ENCODE measurements around the gene SEC61G. TPM values are rescaled to one million over a fixed set of nuclear protein-coding genes. Genes with fewer than 3 reads are reported as not detected.

SEC61G gene
- total RNA-seq, 1 donor from 2014 or later = 79.5 TPM

DNA sequence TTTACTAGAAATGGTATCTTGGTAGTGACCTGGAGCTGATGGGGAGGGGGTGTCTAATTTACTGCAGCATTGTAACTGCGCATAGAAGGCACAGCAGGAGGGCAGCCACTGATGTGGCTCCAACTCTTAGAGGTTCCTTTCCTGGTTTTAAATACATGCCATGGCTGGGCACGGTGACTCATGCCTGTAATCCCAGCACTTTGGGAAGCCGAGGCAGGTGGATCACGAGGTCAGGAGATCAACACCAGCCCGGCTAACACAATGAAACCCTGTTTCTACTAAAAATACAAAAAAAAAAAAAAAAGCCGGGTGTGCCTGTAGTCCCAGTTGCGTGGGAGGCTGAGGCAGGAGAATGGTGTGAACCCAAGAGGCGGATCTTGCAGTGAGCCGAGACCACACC, 19.2 kb upstream of the SEC61G start:
- Histone ChIP-seq H3K27ac (no peak overlapping the region), H3K36me3 (no peaks in the 10 kb centered on the region), H3K27me3 (ENCODE audit: low read depth) (no peaks in the 10 kb centered on the region), H3K4me3 (no peak overlapping the region), H3K4me1 (no peaks in the 10 kb centered on the region), H3K9me3 (no peaks in the 10 kb centered on the region)
- DNase-seq (no peak), ATAC-seq (no peak)
- TF ChIP-seq, protein P1, sequence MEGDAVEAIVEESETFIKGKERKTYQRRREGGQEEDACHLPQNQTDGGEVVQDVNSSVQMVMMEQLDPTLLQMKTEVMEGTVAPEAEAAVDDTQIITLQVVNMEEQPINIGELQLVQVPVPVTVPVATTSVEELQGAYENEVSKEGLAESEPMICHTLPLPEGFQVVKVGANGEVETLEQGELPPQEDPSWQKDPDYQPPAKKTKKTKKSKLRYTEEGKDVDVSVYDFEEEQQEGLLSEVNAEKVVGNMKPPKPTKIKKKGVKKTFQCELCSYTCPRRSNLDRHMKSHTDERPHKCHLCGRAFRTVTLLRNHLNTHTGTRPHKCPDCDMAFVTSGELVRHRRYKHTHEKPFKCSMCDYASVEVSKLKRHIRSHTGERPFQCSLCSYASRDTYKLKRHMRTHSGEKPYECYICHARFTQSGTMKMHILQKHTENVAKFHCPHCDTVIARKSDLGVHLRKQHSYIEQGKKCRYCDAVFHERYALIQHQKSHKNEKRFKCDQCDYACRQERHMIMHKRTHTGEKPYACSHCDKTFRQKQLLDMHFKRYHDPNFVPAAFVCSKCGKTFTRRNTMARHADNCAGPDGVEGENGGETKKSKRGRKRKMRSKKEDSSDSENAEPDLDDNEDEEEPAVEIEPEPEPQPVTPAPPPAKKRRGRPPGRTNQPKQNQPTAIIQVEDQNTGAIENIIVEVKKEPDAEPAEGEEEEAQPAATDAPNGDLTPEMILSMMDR (IDR thresholded peaks at IDR 0.05) = no peak
- intact Hi-C loops (cut with DNase I) = loop anchor here (10.0 kb wide), 1 partner anchor 477 kb away; no protein-coding TSS in a partner anchor

DNA sequence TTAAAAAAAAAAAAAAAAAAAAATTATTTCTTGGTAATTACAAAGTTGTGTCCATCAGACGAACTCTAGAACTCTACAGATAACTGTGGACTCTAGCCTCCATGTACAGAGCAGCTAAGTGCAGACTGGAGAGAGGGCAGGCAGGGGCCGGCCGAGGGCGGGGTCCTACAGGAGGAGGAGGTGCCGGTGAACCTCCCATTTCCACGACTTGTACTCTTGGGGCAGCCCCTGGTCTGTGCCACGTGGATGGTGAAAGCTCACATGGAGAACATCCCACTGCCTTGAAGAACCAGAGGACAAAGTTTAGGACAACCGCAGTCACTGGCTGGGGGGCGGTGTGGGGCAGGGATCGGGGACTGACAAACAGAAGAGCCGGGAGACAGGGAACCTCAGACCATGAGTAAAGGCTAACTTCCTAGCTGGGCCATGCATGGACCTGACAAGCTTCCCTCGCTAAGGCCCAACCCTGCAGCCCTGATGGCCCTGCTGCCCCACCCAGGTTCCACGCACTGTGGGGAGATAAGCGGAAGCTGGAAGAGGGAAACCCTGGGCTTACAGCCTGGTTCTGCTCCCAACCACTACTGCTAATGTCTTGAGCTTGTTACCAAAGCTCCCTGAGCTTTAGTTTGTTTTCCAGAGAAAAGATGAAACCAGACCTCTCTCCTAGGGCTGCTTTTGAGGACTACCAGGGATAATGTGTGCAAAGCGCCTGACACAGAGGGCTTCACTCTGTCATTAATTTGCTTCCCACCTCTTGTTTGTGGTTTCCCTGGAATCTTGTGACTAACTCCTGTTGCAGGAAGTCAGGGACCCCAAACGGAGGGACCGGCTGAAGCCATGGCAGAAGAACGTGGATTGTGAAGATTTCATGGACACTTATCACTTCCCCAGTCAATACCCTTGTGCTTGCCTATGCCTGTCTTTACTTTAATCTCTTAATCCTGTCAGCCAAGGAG, 16.1 kb upstream of the SEC61G start:
- TF ChIP-seq, protein P1 (IDR thresholded peaks at IDR 0.05) = no peak
- intact Hi-C loops (cut with DNase I) = loop anchor here (10.0 kb wide), 1 partner anchor 480 kb away; no protein-coding TSS in a partner anchor
- no peaks in the 10 kb centered on the region for H3K9me3 ChIP-seq
- H3K4me1 ChIP-seq = no peaks in the 10 kb centered on the region
- ATAC-seq (peak; percentile 4 to 53), DNase-seq (no peak)
- no peak overlapping the region for H3K27ac ChIP-seq
- no peaks in the 10 kb centered on the region for H3K36me3 ChIP-seq
- no peaks in the 10 kb centered on the region for H3K27me3 ChIP-seq (ENCODE audit: low read depth)
- H3K4me3 ChIP-seq = no peak overlapping the region

DNA sequence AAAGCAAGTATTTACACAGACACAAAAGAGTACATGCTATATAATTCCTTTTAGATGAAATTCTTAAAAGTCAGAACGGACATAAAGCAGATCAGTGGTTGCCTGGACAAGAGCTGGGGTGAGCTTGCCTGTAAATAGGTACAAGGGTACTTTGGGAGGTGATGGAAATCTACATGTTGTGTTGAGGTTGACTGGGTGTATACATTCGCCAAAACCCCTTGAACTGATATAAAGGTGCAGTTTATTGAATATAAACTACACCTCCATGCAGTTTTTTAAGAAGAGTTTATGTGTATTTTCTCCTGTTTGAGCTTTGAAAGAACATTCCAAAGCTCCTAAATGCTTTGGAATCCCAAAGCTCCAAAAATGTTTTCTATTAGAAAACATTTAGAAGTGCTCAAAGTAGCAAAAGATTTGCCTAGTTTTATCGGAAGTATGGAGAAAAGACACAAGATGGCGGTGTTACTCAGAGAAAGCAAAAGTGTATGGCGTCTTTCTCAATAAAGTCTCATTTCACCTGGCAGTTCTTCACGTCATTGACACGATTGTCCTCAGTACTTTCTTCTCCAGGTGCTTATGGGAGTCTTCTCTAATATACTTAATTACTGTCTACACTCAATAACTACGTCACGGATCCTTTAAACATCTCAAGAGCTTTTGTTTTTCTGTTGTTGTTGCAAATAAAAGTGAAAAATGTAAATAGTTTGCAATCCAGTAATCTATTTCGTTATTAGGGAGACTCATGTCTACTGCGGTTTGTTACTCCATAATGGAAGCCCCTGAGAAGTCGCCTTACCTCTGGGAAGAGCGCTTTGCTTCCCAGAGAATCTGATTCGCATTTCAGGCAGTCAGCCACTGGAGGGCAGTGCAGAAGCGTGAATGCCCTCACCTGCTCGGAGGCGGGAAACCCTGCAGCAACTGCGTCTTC, 14.7 kb upstream of the SEC61G start:
- H3K4me3 ChIP-seq = peak overlapping the region; percentile 49
- intact Hi-C loops (cut with DNase I) = loop anchor here (10.0 kb wide), 1 partner anchor 481 kb away; no protein-coding TSS in a partner anchor
- H3K9me3 ChIP-seq = no peaks in the 10 kb centered on the region
- no peaks in the 10 kb centered on the region for H3K36me3 ChIP-seq
- H3K4me1 ChIP-seq = no peaks in the 10 kb centered on the region
- peak; percentile 83 for DNase-seq
- H3K27ac ChIP-seq = peak overlapping the region; percentile 59
- no peaks in the 10 kb centered on the region for H3K27me3 ChIP-seq (ENCODE audit: low read depth)
- ATAC-seq = peak; percentile 97 to 98
- TF ChIP-seq, protein P1 (IDR thresholded peaks at IDR 0.05) = peak; percentile 86

DNA sequence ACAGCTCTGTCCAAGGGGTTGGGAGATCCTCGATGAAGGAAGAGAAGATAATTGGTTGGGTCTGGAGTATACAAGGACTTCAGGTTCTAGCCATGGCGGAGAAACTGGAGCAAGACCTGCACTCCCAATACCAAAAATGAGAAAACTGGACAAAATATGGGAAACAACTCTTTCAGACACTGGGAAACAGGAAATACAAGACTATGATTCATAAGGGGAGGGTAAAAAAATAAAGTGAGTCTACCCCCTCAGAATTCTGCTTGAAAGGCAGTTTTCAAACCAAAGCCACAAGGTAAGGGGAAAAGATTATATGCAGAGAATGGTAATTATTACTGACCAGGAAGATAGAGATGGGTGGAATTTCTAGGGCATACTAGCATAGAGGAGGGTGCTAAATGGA, 10.2 kb upstream of the SEC61G start:
- TF ChIP-seq, protein P1 (IDR thresholded peaks at IDR 0.05) = no peak
- H3K36me3 ChIP-seq = no peaks in the 10 kb centered on the region
- H3K27me3 ChIP-seq (ENCODE audit: low read depth) = no peaks in the 10 kb centered on the region
- ATAC-seq (no peak), DNase-seq (no peak)
- no peak overlapping the region for H3K27ac ChIP-seq
- no peaks in the 10 kb centered on the region for H3K4me1 ChIP-seq
- H3K4me3 ChIP-seq = no peak overlapping the region
- intact Hi-C loops (cut with DNase I) = no loop called here
- no peaks in the 10 kb centered on the region for H3K9me3 ChIP-seq

DNA sequence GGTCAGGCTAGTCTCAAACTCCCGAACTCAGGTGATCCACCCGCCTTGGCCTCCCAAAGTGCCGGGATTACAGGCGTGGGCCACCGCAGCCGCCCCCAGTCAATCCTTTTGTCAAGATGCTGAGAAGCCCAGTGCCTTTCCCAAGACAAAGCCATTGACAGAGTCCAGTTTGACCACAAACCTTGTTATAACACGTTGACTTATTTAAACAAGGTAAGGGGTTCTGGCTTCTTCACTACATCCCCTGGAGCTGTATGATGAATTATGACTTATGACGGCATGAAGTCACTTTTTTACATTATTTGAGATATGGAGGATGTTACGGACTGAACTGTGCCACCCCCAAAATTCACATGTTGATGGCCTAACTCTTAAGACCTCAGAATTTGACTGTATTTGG, 5.8 kb upstream of the SEC61G start:
- intact Hi-C loops (cut with DNase I) = no loop called here
- DNase-seq (no peak), ATAC-seq (no peak)
- H3K27ac ChIP-seq = no peak overlapping the region
- TF ChIP-seq, protein P1 (IDR thresholded peaks at IDR 0.05) = no peak
- H3K4me1 ChIP-seq = peaks cover 3% of the 10 kb centered on the region
- H3K4me3 ChIP-seq = no peak overlapping the region
- H3K27me3 ChIP-seq (ENCODE audit: low read depth) = no peaks in the 10 kb centered on the region
- no peaks in the 10 kb centered on the region for H3K9me3 ChIP-seq
- H3K36me3 ChIP-seq = no peaks in the 10 kb centered on the region
